IMR-90 (cell line): ENCODE measurements around the gene NR2F1. TPM values are rescaled to one million over a fixed set of nuclear protein-coding genes. Genes with fewer than 3 reads are reported as not detected.

Source experiments
- ATAC-seq: fragments of 200-7000 bp; cut with Tn5 transposase; 2 replicates; pipeline ENCODE4 v1.9.1; 2020; ENCODE audit warnings: low read depth, mild to moderate bottlenecking, moderate library complexity
- BruUV-seq: library from RNA; stranded (reverse); fragments of 400-500 nt; replicated peaks from 2 replicates; lab custom pipeline; 2021; lab: Mats Ljungman, UMichigan
- CTCF ChIA-PET: fragments of 300-600 bp; formaldehyde crosslinking; extraction: SDS; loops from one replicate; lab custom pipeline; 2021; ENCODE audit warnings: antibody characterized with exemption; lab: Yijun Ruan, JAX
- POLR2A ChIA-PET: fragments of 300-600 bp; sonication (Branson Sonifier 250); formaldehyde crosslinking; loops from one replicate; lab custom pipeline; 2022; ENCODE audit warnings: antibody characterized with exemption; ENCODE audit not compliant: unreplicated experiment; lab: Charles Lee
- DNase-seq: peaks from one replicate; pipeline ENCODE4 v3.0.0; 2013
- H2AFZ ChIP-seq: replicated peaks from 2 replicates; pipeline ENCODE3; 2013; ENCODE audit warnings: low read length, mild to moderate bottlenecking; ENCODE audit not compliant: poor library complexity
- H2AK5ac ChIP-seq: 2 replicates; pipeline ENCODE4 v1.6.1; 2013; ENCODE audit warnings: low read depth, low read length, inconsistent platforms
- H2AK9ac ChIP-seq: replicated peaks from 2 replicates; pipeline ENCODE3; 2013; ENCODE audit warnings: mild to moderate bottlenecking, low read depth, low read length, moderate library complexity; ENCODE audit not compliant: poor library complexity
- H2BK120ac ChIP-seq: 2 replicates; pipeline ENCODE4 v1.6.1; 2013; ENCODE audit warnings: low read depth, low read length, inconsistent platforms
- H2BK15ac ChIP-seq: 3 replicates; pipeline ENCODE4 v1.6.1; 2013; ENCODE audit warnings: low read depth, low read length, inconsistent platforms
- H2BK20ac ChIP-seq: 2 replicates; pipeline ENCODE4 v1.6.1; 2013; ENCODE audit warnings: low read depth, mild to moderate bottlenecking, inconsistent platforms, low read length, moderate library complexity
- H2BK5ac ChIP-seq: 2 replicates; pipeline ENCODE4 v1.6.1; 2013; ENCODE audit warnings: mild to moderate bottlenecking, low read depth, low read length, inconsistent platforms; ENCODE audit not compliant: poor library complexity, severe bottlenecking
- H3K14ac ChIP-seq: replicated peaks from 2 replicates; pipeline ENCODE4 v1.6.1; 2013; ENCODE audit warnings: low read depth, low read length, inconsistent platforms
- H3K18ac ChIP-seq: 2 replicates; pipeline ENCODE4 v1.6.1; 2013; ENCODE audit warnings: low read depth, low read length, control low read depth
- H3K23ac ChIP-seq: 2 replicates; pipeline ENCODE4 v1.6.1; 2013; ENCODE audit warnings: low read depth, low read length, inconsistent platforms
- H3K27ac ChIP-seq: 2 replicates; pipeline ENCODE4 v1.5.1; 2013; ENCODE audit warnings: mild to moderate bottlenecking, control low read depth, low read length; ENCODE audit not compliant: insufficient read depth
- H3K27me3 ChIP-seq: 2 replicates; pipeline ENCODE4 v1.6.1; 2013; ENCODE audit warnings: low read length; ENCODE audit not compliant: control insufficient read depth, insufficient read depth
- H3K36me3 ChIP-seq: 2 replicates; pipeline ENCODE4 v1.6.1; 2013; ENCODE audit warnings: low read length, mixed read lengths; ENCODE audit not compliant: control insufficient read depth, insufficient read depth
- H3K4ac ChIP-seq: 2 replicates; pipeline ENCODE4 v1.6.1; 2013; ENCODE audit warnings: low read depth, low read length, inconsistent platforms
- H3K4me1 ChIP-seq: 2 replicates; pipeline ENCODE4 v1.6.1; 2013; ENCODE audit warnings: low read length, mixed read lengths; ENCODE audit not compliant: control insufficient read depth, insufficient read depth
- H3K4me2 ChIP-seq: 2 replicates; pipeline ENCODE4 v1.6.1; 2013; ENCODE audit warnings: low read depth, mild to moderate bottlenecking, control low read depth, low read length, moderate library complexity
- H3K4me3 ChIP-seq: 2 replicates; pipeline ENCODE4 v1.5.1; 2013; ENCODE audit warnings: low read depth, mild to moderate bottlenecking, control low read depth, low read length, moderate library complexity; ENCODE audit not compliant: insufficient read depth
- H3K56ac ChIP-seq: 2 replicates; pipeline ENCODE4 v1.6.1; 2013; ENCODE audit warnings: low read length, inconsistent platforms; ENCODE audit not compliant: insufficient read depth; ENCODE audit errors: extremely low read depth
- H3K79me1 ChIP-seq, 2 experiments: 2 replicates each; pipeline ENCODE4 v1.6.1; 2013; ENCODE audit warnings: low read length in 2 of 2, inconsistent platforms in 1 of 2, low read depth in 1 of 2
- H3K9ac ChIP-seq: 2 replicates; pipeline ENCODE4 v1.6.1; 2013; ENCODE audit warnings: low read depth, low read length, control low read depth
- H3K9me1 ChIP-seq: 2 replicates; pipeline ENCODE4 v1.6.1; 2013; ENCODE audit warnings: low read length, inconsistent platforms; ENCODE audit not compliant: insufficient read depth
- H3K9me3 ChIP-seq: 2 replicates; pipeline ENCODE4 v1.6.1; 2013; ENCODE audit warnings: low read length; ENCODE audit not compliant: control insufficient read depth, insufficient read depth
- H4K20me1 ChIP-seq: 2 replicates; pipeline ENCODE4 v1.6.1; 2013; ENCODE audit warnings: low read length, inconsistent platforms; ENCODE audit not compliant: insufficient read depth
- H4K5ac ChIP-seq: 2 replicates; pipeline ENCODE4 v1.6.1; 2013; ENCODE audit warnings: mild to moderate bottlenecking, low read depth, low read length, control low read depth
- H4K8ac ChIP-seq, 2 experiments: 2 replicates each; pipeline ENCODE4 v1.6.1; 2013; ENCODE audit warnings: low read depth in 2 of 2, low read length in 2 of 2, control low read depth in 1 of 2, inconsistent platforms in 1 of 2
- H4K91ac ChIP-seq: 2 replicates; pipeline ENCODE4 v1.6.1; 2013; ENCODE audit warnings: low read depth, low read length, inconsistent platforms; ENCODE audit not compliant: insufficient read depth
- CEBPB ChIP-seq: IDR thresholded peaks from 2 replicates; pipeline ENCODE4 v1.6.1; 2012; ENCODE audit warnings: low read depth, low read length, improper control_type of control experiment
- CHD1 ChIP-seq: IDR thresholded peaks from 2 replicates; pipeline ENCODE4 v1.6.1; 2012; ENCODE audit warnings: low read depth, low read length, improper control_type of control experiment
- FOS ChIP-seq: fragments of 150-350 bp; IDR thresholded peaks from 2 replicates; pipeline ENCODE4 v1.6.1; 2016; ENCODE audit warnings: low read depth, low read length
- MAFK ChIP-seq: IDR thresholded peaks from 2 replicates; pipeline ENCODE4 v1.6.1; 2012; ENCODE audit warnings: low read depth, low read length, improper control_type of control experiment
- MAZ ChIP-seq: IDR thresholded peaks from 2 replicates; pipeline ENCODE4 v1.6.1; 2012; ENCODE audit warnings: low read depth, mild to moderate bottlenecking, low read length, improper control_type of control experiment, moderate library complexity, borderline replicate concordance
- MXI1 ChIP-seq: IDR thresholded peaks from 2 replicates; pipeline ENCODE4 v1.6.1; 2012; ENCODE audit warnings: low read depth, mild to moderate bottlenecking, low read length, moderate library complexity, borderline replicate concordance
- NFE2L2 ChIP-seq: fragments of 150-350 bp; IDR thresholded peaks from 2 replicates; pipeline ENCODE4 v1.6.1; 2016; ENCODE audit warnings: low read depth, mild to moderate bottlenecking, low read length
- POLR2A ChIP-seq: IDR thresholded peaks from 2 replicates; pipeline ENCODE4 v1.6.1; 2012; ENCODE audit warnings: mild to moderate bottlenecking, low read depth, low read length
- RAD21 ChIP-seq: IDR thresholded peaks from 2 replicates; pipeline ENCODE4 v1.6.1; 2012; ENCODE audit warnings: low read length, improper control_type of control experiment
- RFX5 ChIP-seq: IDR thresholded peaks from 2 replicates; pipeline ENCODE4 v1.8.0; 2012; ENCODE audit warnings: low read depth, mild to moderate bottlenecking, low read length, moderate library complexity
- SMC3 ChIP-seq: fragments of 150-350 bp; IDR thresholded peaks from 2 replicates; pipeline ENCODE4 v1.6.1; 2016; ENCODE audit warnings: low read depth, mild to moderate bottlenecking, antibody characterized with exemption, low read length, moderate library complexity
- WGBS, 2 experiments: methylation state at CpG; one replicate each; pipeline versions ENCODE4 v1.1.5 to v1.1.7; 2013; ENCODE audit warnings: missing lambda C conversion rate in 2 of 2; ENCODE audit not compliant: insufficient read length in 1 of 2; ENCODE audit errors: extremely low coverage in 2 of 2; 5-methylcytosine and 5-hydroxymethylcytosine counted together
- dilution Hi-C: fragments of 300-500 bp; cut with HindIII; formaldehyde crosslinking; loops from one replicate; pipeline ENCODE4 v1.14.3; 2018; ENCODE audit warnings: low sequenced_read_pairs; ENCODE audit not compliant: unreplicated experiment
- in situ Hi-C: fragments of 300-500 bp; cut with MboI; formaldehyde crosslinking; loops from 3 replicates; pipeline ENCODE4 v1.14.3; 2019; ENCODE audit warnings: low sequenced_read_pairs, inconsistent platforms, mixed read lengths
- intact Hi-C: fragments of 100-400 bp; cut with micrococcal nuclease; formaldehyde crosslinking; loops from 2 replicates; pipeline ENCODE4 v1.10.0; 2022
- polyA plus RNA-seq, 3 experiments: library from polyadenylated mRNA; depleted of rRNA; stranded (reverse); fragments of >200 nt; gene quantifications; 2 replicates each; pipeline ENCODE4 v1.2.3, GENCODE V29; 2012; ENCODE audit warnings: low replicate concordance in 1 of 3
- total RNA-seq: library from RNA; depleted of rRNA; stranded (reverse); fragments of >200 nt; gene quantifications from 2 replicates; pipeline ENCODE4 v1.2.3, GENCODE V29; 2012

Gene NR2F1
- total and polyA plus RNA-seq, 2 of the 4 experiments (the other 2 are of a cell fraction) = 19.0 to 160 TPM

DNA sequence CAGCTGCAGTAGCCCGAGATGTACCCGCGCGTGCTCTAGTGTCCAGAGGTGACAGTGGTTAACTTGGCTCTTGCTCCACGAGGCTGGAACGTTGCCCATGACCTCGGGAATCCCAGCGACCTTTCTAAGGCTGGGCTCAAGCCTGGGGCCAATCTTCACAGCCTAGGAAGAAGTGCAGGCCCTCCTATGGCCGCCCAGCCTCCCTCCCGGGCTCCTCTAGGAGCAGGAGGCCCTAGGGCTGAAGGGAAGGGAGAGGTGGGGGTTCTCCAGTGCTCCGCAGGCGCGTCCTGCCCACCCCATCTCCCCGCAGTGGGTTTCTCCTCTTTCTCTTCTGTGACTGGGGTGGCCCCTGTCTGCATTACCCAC is 13.3 kb downstream of the NR2F1 start:
- no peak overlapping the region for H3K4me2 ChIP-seq
- no peak overlapping the region for H3K4me3 ChIP-seq
- H3K4me1 ChIP-seq = peaks cover 30% of the 10 kb centered on the region
- in situ Hi-C loops = loop anchor here (25.0 kb wide), 2 partner anchors 684 to 1284 kb away; no protein-coding TSS in a partner anchor
- H2BK20ac ChIP-seq = no peak overlapping the region
- WGBS, 2 experiments = 60% methylated on average over 3 of the region's 14 CpGs; no CpG with 5 or more reads in 1 of the 2 experiments
- DNase-seq (no peak), ATAC-seq (no peak)
- no peak overlapping the region for H3K18ac ChIP-seq
- no peak overlapping the region for H4K91ac ChIP-seq
- H2BK5ac ChIP-seq = no peak overlapping the region
- no peaks in the 10 kb centered on the region for H3K9me3 ChIP-seq
- H3K9ac ChIP-seq = no peak overlapping the region
- no peak overlapping the region for H2AK9ac ChIP-seq
- H4K20me1 ChIP-seq = peaks cover under 1% of the 10 kb centered on the region
- H3K23ac ChIP-seq = no peak overlapping the region
- peaks cover 9% of the 10 kb centered on the region; the same call in 1 of the 2 replicates for H3K9me1 ChIP-seq
- dilution Hi-C loops = no loop called here
- H4K5ac ChIP-seq = no peak overlapping the region
- peaks cover 32% of the 10 kb centered on the region for H3K36me3 ChIP-seq
- no peak overlapping the region for H3K14ac ChIP-seq
- no peak overlapping the region for H2AFZ ChIP-seq
- H4K8ac ChIP-seq = no peak overlapping the region
- peaks cover 8 to 41% of the 10 kb centered on the region in 2 experiments; a peak in 2 of 4 replicates for H3K79me1 ChIP-seq
- no peak overlapping the region for H2AK5ac ChIP-seq
- BruUV-seq = no TSS peak
- CTCF ChIA-PET = no interaction called here
- H3K56ac ChIP-seq = no peak overlapping the region
- no peak overlapping the region for H3K27ac ChIP-seq
- H3K4ac ChIP-seq = no peak overlapping the region
- no peak overlapping the region for H2BK120ac ChIP-seq
- POLR2A ChIA-PET = no interaction called here
- TF ChIP-seq MXI1 = no peak
- TF ChIP-seq RFX5 = no peak
- no peak for TF ChIP-seq CEBPB
- no peak for TF ChIP-seq POLR2A
- no peak for TF ChIP-seq RAD21
- no peak for TF ChIP-seq NFE2L2
- TF ChIP-seq FOS = no peak
- no peak for TF ChIP-seq MAZ
- no peak for TF ChIP-seq CHD1
- TF ChIP-seq MAFK = no peak
- no peak for TF ChIP-seq SMC3
- intact Hi-C loops = no loop called here
- H2BK15ac ChIP-seq = no peak overlapping the region
- H3K27me3 ChIP-seq = no peaks in the 10 kb centered on the region
